Parathyroid adenoma (tissue), 2 donors: ENCODE data around the gene TMEM186.

Experiments used
- H2AFZ ChIP-seq: fragments of 300-600 bp; sonication (generic); one replicate; pipeline ENCODE4 v1.7.0; 2017; ENCODE audit warnings: antibody characterized with exemption, mild to moderate bottlenecking
- H3K27ac ChIP-seq: fragments of 300-600 bp; sonication (generic); one replicate; pipeline ENCODE4 v1.7.0; 2017
- H3K27me3 ChIP-seq: fragments of 300-600 bp; sonication (generic); one replicate; pipeline ENCODE4 v1.7.0; 2017; ENCODE audit warnings: low read length; ENCODE audit not compliant: control insufficient read depth, insufficient read depth
- H3K36me3 ChIP-seq: fragments of 300-600 bp; sonication (generic); one replicate; pipeline ENCODE4 v1.7.0; 2017; ENCODE audit warnings: low read length; ENCODE audit not compliant: control insufficient read depth, insufficient read depth
- H3K4me1 ChIP-seq: fragments of 300-600 bp; sonication (generic); one replicate; pipeline ENCODE4 v1.7.0; 2017; ENCODE audit warnings: control low read depth
- H3K4me2 ChIP-seq: fragments of 300-600 bp; sonication (generic); one replicate; pipeline ENCODE4 v1.7.0; 2017; ENCODE audit warnings: low read length
- H3K4me3 ChIP-seq: fragments of 300-600 bp; sonication (generic); one replicate; pipeline ENCODE4 v1.7.0; 2017; ENCODE audit warnings: low read depth, low read length
- H3K79me2 ChIP-seq: fragments of 300-600 bp; sonication (generic); one replicate; pipeline ENCODE4 v1.7.0; 2017; ENCODE audit warnings: control low read depth
- H3K9ac ChIP-seq: fragments of 300-600 bp; sonication (generic); one replicate; pipeline ENCODE4 v1.7.0; 2017; ENCODE audit warnings: mild to moderate bottlenecking
- H3K9me3 ChIP-seq: fragments of 300-600 bp; sonication (generic); one replicate; pipeline ENCODE4 v1.7.0; 2017; ENCODE audit warnings: low read length; ENCODE audit not compliant: control insufficient read depth
- TF ChIP-seq, protein P1 (sequence below): fragments of 300-600 bp; sonication (generic); IDR thresholded peaks from one replicate; pipeline ENCODE4 v1.7.0; 2017; ENCODE audit warnings: antibody characterized with exemption, mild to moderate bottlenecking
- donor health status: primary hyperparathyroidism.

TMEM186 gene

DNA sequence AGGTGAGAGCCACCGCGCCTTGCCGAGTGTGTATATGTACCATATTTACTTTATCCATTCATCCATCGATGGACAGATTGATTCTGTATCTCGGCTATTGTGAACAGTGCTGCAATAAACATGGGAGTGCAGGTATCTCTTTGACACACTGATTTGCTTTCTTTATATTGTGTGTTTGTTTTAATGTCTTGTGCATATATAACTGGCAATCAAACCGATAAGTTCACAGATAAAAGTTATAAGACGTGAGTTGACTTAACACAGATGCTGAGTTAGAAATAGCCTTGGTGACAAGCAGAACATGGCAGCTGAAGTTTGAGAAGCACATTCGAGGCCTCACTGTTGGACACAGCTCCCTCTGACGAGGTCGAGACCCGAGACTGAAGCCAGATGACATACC is 23.2 kb downstream of the TMEM186 start:
- Histone ChIP-seq H3K9me3 (no peaks in the 10 kb centered on the region), H3K27me3 (no peaks in the 10 kb centered on the region), H2AFZ (no peak overlapping the region), H3K79me2 (no peaks in the 10 kb centered on the region), H3K4me2 (no peak overlapping the region), H3K9ac (no peak overlapping the region), H3K4me1 (no peaks in the 10 kb centered on the region), H3K27ac (no peak overlapping the region), H3K36me3 (no peaks in the 10 kb centered on the region), H3K4me3 (no peak overlapping the region)
- TF ChIP-seq, protein P1, sequence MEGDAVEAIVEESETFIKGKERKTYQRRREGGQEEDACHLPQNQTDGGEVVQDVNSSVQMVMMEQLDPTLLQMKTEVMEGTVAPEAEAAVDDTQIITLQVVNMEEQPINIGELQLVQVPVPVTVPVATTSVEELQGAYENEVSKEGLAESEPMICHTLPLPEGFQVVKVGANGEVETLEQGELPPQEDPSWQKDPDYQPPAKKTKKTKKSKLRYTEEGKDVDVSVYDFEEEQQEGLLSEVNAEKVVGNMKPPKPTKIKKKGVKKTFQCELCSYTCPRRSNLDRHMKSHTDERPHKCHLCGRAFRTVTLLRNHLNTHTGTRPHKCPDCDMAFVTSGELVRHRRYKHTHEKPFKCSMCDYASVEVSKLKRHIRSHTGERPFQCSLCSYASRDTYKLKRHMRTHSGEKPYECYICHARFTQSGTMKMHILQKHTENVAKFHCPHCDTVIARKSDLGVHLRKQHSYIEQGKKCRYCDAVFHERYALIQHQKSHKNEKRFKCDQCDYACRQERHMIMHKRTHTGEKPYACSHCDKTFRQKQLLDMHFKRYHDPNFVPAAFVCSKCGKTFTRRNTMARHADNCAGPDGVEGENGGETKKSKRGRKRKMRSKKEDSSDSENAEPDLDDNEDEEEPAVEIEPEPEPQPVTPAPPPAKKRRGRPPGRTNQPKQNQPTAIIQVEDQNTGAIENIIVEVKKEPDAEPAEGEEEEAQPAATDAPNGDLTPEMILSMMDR, result no peak

DNA sequence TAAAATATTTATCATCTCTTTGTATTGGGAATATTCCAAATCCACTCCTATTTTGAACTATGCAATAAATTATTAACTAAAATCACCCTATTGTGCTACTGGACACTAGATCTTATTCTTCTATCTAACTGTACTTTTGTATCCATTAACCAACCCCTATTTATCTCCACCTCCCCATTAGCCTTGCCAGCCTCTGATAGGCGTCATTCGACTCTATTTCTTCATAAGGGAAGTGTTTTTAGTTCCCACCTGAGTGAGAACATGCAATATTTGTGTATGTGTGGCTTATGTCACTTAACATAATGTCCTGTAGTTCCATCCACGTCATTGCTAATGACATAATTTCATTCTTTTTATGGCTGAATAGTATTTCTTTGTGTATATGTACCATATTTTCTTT is 23.9 kb downstream of the TMEM186 start:
- no peaks in the 10 kb centered on the region for H3K79me2 ChIP-seq
- no peaks in the 10 kb centered on the region for H3K9me3 ChIP-seq
- no peaks in the 10 kb centered on the region for H3K36me3 ChIP-seq
- no peak overlapping the region for H2AFZ ChIP-seq
- H3K4me1 ChIP-seq, result no peaks in the 10 kb centered on the region
- no peak overlapping the region for H3K27ac ChIP-seq
- no peak overlapping the region for H3K4me3 ChIP-seq
- H3K4me2 ChIP-seq, result no peak overlapping the region
- no peaks in the 10 kb centered on the region for H3K27me3 ChIP-seq
- H3K9ac ChIP-seq, result no peak overlapping the region
- TF ChIP-seq, protein P1, result no peak

DNA sequence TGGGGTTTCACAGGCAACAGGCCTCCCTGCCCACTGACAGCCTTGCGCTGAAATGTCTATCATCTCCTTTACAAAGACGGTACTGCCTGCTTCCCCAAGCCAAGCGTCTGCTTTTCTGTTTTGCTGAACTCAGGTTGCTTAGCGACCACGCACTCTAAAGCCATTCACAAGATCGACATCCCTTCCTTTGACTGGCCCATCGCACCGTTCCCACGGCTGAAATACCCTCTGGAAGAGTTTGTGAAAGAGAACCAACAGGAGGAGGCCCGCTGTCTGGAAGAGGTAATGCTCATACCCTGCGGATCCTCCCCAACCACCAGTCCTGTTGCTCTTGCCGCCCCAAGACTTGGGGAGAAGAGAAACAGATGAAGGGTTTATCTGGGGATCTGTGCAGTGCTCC is 28.7 kb downstream of the TMEM186 start:
- Histone ChIP-seq H3K4me3 (no peak overlapping the region), H3K27me3 (no peaks in the 10 kb centered on the region), H3K9me3 (no peaks in the 10 kb centered on the region), H3K9ac (no peak overlapping the region), H3K4me1 (no peaks in the 10 kb centered on the region), H3K79me2 (no peaks in the 10 kb centered on the region), H3K36me3 (no peaks in the 10 kb centered on the region), H3K27ac (no peak overlapping the region), H3K4me2 (no peak overlapping the region), H2AFZ (no peak overlapping the region)
- TF ChIP-seq, protein P1, result no peak

DNA sequence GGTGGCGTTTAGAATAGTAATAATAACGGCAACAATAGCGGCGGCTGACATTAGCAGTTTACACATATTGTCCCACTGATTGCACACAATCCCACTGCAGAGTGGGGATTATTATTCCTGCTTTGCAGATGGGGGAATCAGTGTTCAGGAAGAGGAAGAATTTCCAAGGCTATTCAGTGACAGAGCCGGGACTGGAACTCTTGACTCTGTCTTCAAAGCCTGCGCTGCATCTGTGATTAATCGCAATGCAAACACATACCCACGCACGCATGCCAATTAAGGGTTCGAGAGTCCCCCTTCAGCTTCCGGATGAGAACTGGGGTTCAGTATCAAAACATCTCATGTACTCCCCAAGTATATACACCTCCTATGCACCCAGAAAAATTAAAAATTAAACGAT is 29.2 kb downstream of the TMEM186 start:
- Histone ChIP-seq H3K27ac (no peak overlapping the region), H3K9ac (no peak overlapping the region), H3K4me3 (no peak overlapping the region), H3K27me3 (no peaks in the 10 kb centered on the region), H3K36me3 (no peaks in the 10 kb centered on the region), H3K9me3 (no peaks in the 10 kb centered on the region), H2AFZ (no peak overlapping the region), H3K4me2 (no peak overlapping the region), H3K4me1 (no peaks in the 10 kb centered on the region), H3K79me2 (no peaks in the 10 kb centered on the region)
- TF ChIP-seq, protein P1, result no peak

DNA sequence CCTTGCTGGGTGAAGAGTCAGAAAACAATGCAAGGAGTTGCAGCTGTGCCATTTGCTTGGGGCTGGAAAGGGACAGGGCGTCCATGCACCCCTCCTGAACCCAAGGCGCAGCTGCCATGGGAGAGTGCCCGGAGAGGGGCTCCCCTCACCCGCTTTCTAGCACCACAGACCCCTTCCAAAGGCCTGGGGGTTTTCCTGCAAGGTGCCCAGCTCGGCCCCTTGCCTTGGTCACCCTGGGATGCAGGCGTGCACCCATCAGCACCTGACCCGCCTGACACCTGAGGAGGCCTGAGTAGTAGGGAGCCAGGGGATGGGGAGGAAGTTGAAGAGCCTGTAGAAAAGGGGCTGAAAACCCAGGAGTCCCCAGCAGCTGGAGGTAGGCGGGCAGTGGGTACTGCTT is 30.3 kb downstream of the TMEM186 start:
- Histone ChIP-seq H3K36me3 (no peaks in the 10 kb centered on the region), H3K9me3 (no peaks in the 10 kb centered on the region), H2AFZ (no peak overlapping the region), H3K9ac (no peak overlapping the region), H3K4me2 (no peak overlapping the region), H3K4me1 (no peaks in the 10 kb centered on the region), H3K4me3 (no peak overlapping the region), H3K79me2 (no peaks in the 10 kb centered on the region), H3K27ac (no peak overlapping the region), H3K27me3 (no peaks in the 10 kb centered on the region)
- TF ChIP-seq, protein P1, result no peak
